Activated gamma-delta T cell treated with anti-CD3 and anti-CD28 coated beads, Interleukin-2, amount 50 U/mL, for 16 hours (primary cell): ENCODE results near the gene TRAT1.
"Not testable (repeated sequence)": the region's sequence is repeated elsewhere in the genome, so short reads cannot be mapped to it uniquely, and the experiment has no call there.

Source experiments
- DNase-seq: peaks from one replicate; pipeline ENCODE4 v3.0.0-alpha.2; 2020; ENCODE audit warnings: low read depth

The TRAT1 gene

GRCh38 chr3:108822123-108822897 is at the start of gene TRAT1:
TRAT1 (plus strand) TSS chr3:108822786; CDS start chr3:108822928, 142 bp downstream.
- no peak for DNase-seq

- no peak for DNase-seq
Measured at GRCh38 chr3:108775649-108776048, 46.9 kb upstream of the TRAT1 start.

DNA sequence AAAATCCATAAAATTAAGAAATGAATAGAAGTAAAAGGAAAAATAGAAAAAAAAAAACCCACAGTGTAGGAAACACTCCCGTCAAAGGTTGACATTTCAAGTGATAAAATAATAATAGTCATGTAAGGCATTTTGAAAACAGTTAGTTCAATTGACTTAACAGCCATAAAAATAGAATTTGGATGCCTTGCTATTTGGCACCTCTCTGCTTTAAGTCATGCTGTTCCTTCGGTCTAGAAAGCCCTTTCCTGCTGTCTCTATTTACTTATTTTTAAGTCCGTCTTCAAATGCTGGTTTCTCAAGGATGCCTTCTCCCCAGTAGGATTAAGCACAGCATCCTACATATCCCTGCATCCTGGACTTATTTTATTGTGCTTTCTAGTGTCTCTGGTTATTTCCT is 43.1 kb upstream of the TRAT1 start:
- DNase-seq = no peak

DNA sequence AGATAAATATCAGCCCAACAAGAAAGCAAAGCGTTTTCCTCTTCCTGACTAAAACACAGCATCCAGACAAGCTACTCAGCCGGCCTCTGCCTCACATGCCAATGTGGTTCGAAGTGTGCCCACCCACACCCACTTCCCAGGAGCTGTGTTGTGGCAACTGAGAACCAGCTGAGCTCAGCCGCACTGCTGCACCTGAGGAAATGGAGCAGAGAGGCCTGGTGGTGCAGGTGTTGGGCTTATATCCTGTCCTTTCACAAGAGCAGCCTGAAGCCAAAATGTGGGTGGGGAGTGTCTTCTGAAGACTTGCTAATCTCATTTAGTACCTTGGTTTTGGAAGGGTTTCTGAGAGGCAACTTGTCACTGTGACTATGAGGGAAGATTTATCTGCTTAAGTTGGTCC is 42.4 kb upstream of the TRAT1 start:
- DNase-seq = peak; percentile 11

DNA sequence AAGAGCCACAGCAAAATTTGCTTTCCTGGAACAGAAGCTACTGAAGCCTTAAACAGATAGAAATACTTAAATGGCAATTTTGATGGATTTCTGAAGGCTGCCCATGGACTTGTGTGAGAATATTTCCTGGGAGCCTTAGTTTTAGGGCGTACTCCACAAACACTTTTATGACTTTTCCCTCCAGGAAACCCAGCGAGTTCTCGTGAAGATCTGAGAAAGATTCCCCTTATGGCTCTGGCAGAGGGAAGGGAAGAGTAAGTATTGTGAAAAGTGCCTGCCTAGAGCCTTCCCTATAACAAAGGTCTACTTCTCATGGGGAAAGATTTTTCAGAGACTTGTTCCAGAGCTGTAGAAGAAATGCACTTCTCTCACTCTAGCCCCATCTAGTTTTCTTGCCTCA is 31.1 kb upstream of the TRAT1 start:
- no peak for DNase-seq

- DNase-seq = no peak
Measured at GRCh38 chr3:108804437-108804836, 18.1 kb upstream of the TRAT1 start.

DNA sequence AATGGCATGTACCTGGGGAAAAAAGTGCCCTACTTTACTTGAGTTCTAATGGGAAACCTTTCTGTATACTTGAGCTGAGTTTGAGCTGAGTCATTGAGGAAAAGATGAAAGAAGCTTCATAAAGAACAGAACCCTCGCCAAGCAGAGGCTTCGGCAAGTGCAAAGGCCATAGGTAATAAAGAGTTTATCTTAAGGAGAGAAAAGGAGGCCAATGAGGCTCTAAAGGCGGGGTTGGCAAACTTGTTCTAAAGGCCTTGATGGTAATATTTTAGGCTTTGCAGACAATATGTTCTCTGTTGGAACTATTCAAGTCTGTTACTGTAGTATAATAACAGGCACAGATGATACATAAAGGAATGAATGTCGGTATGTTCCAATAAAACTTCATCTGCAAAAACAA is 17.6 kb upstream of the TRAT1 start:
- DNase-seq = no peak

DNA sequence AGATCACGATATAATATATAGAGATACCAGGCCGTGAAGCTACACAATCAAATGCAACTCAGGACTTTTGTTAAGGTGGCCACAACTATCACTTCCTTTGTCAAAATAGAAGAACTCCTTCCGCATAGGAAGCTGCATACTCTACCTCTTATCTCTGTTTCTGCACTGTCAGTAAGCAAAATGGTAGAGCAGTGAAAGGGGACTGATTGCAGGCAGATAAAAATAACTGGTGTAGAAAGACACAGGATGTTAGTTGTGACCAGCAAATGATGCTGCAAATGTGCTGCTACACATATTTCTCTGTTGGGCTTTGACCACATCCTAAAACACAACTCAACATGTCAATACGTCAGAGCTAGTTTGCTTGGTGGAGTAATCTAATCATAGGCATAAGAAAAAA is 16.3 kb upstream of the TRAT1 start:
- no peak for DNase-seq

DNA sequence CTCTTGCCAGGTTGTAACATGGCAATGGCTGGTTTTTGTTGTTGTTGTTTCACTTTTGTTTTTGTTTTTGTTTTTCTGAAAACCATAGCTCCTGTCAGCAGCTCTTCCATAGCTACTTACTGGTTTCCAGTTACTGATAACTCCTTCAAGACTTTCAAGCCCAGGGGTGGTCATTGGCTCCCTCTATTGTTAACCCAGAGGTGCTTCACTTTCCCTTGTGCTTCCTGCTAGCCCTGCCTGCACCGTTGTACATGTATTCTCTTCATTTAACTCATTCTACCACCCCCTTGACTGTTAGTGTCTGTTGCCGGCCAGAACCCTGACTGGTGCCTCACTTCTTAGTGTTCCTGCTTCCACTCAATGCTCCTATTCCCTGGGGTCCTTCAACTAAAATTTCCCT is 4.2 kb upstream of the TRAT1 start:
- peak; percentile 30 for DNase-seq

GRCh38 chr3:108820586-108820985 is 2.0 kb upstream of the TRAT1 start:
- no peak for DNase-seq

DNA sequence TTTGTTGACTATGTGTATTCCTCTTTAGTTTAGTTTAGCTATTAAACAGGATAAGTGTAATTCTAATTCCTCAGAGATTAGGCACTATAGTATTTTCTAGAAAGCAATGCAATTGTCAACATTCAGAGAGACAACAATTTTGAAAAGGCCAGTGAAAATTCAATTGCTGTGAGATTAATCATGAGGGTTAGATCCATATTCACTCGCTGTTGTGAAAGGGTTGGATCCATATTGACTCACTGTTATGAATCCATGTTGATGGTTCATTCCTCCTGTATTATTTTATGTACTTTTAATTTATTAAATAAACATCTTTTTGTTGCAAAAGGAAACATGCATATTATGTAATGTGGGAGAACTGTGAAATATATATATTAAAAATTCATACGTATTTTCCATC is 641 bp downstream of the TRAT1 start:
- no peak for DNase-seq

DNA sequence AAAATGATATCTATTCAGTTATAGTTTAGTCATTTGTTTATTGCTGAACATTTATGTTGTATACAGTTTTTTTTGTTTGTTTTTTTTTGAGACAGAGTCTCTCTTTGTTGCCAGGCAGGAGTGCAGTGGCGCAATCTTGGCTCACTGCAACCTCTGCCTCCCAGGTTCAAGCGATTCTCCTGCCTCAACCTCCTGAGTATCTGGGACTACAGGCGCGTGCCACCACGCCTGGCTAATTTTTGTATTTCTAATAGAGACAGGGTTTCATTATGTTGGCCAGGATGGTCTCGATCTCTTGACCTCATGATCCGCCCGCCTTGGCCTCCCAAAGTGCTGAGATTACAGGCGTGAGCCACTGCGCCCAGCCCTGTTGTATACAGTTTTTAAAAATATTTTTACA is 1.2 kb downstream of the TRAT1 start:
- DNase-seq = not testable (repeated sequence)

- DNase-seq = no peak
Measured at GRCh38 chr3:108826309-108827187, 4.0 kb downstream of the TRAT1 start.

DNA sequence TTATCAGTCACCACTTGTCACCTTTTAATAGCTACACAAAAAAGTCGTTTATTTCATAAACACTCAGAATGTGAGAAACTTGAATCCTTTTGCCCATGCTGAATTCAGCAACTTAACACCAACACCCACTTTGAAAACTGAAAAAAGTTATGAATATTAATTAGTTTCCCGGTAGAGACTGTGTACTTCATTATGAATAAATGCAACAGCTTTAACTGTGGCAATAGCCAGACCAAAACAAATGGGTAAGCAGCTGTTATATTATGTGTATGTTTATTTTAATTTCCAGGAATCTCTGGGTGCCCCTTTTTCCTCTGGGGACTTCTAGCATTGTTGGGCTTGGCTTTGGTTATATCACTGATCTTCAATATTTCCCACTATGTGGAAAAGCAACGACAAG is 7.8 kb downstream of the TRAT1 start:
- DNase-seq = no peak

DNA sequence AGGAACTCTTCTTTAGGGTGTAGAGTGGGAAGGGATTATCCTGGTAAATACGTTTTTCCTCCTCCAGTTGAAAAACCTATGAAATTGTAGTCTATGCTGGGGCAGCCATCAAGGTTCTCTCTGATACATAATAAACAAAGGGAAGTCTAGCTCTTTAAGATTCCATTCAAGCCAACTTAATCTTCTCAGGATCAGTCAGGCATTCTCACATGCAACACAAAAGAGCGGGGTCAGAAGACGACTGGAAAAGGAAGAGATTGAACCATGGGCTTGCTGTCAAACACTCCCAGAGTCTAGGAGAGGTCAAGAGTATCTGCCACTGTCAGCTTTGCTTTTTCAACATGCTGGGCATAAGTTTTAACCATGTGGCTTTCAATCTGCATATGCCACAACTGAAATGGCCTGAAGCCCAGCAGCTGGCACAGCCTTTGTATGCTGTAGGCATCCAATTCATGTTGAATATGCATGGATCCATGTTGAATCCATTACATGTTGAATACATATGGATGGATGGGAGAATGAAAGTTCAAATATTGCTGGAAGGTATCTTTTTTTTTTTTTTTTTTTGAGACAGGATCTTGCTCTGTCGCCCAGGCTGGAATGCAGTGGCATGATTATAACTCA is 8.5 kb downstream of the TRAT1 start:
- no peak for DNase-seq

- no peak for DNase-seq
Measured at GRCh38 chr3:108833611-108834010, 11.0 kb downstream of the TRAT1 start.

DNA sequence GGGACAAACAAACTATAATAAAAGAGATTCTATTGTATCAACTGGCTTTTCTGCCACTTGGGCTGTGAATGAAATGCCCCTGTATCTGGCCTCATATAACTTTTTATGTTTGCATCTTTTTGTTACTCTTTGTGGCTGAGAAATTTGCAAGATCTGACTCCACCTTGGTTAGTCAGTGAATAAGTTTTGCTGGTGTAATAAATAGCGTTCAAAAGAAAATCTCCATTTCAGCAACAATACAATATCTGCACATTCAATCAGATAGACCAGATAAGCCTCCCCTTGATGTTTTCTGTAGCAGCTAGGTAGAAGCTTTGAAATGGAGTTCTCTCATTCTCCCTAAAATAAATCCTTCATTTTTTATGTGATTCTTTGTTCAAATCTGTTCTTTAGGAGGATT is 12.0 kb downstream of the TRAT1 start:
- no peak for DNase-seq

- peak; percentile 34 for DNase-seq
Measured at GRCh38 chr3:108835101-108835500, 12.5 kb downstream of the TRAT1 start.

- DNase-seq = no peak
Measured at GRCh38 chr3:108838436-108838835, 15.8 kb downstream of the TRAT1 start.

DNA sequence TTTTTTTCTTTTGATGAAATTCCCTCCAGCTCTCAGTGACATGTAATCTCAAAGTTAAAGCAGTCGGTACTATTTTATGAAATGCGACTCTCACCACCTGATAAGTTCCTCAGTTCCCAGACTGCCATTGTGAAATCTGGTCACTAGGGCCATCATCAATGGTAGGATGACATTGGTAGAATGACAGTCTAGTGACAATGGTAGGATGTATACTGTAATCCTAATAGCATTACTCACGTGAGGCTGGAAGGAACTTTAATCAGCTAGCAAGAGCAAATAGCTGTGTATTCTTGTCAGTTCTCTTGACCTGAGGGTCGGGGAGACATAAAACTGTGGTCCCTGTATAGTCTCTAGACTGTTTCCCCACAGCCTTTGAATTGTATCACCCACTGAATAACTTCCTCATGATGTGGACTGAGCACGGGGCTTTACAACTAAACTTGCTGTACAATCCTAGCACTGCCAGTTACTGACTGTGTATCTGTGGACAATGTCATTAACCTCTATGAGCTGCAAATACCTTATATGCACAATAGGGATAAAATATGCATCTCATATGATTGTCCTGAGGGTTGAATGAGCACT is 23.2 kb downstream of the TRAT1 start:
- no peak for DNase-seq

- DNase-seq = no peak
Measured at GRCh38 chr3:108847187-108847586, 24.6 kb downstream of the TRAT1 start.

- DNase-seq = no peak
Measured at GRCh38 chr3:108849075-108849474, 26.5 kb downstream of the TRAT1 start.

DNA sequence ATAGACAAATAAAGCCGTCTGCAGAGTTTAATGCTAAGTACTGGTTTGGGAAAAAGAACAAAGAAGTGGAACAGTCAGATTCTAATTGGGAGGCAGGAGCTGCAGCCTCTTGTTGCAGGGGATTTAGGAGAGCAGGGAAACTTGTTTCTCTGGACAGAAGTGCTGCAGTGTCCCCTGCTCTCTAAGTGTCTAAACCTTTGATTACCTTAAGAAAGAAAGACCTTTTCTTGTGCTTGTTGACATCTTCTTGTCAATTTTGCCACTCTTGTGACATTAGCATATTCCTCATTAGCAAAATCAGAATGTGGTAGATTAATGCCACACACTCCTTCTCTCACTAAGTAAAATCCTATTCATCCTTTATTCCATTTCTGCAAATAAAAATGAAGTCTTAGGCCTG is 38.8 kb downstream of the TRAT1 start:
- DNase-seq = no peak
